Stimulated activated CD8-positive, alpha-beta memory T cell treated with anti-CD3 and anti-CD28 coated beads, Interleukin-2, amount 100 ng/mL, for 48 hours (primary cell): ENCODE results near the gene DNAJC4.

ENCODE experiments used
- DNase-seq, 2 donors: peaks; one replicate each; pipeline ENCODE4 v3.0.0-alpha.2; 2020; ENCODE audit warnings: low read depth in 2 of 2

Gene DNAJC4

DNA sequence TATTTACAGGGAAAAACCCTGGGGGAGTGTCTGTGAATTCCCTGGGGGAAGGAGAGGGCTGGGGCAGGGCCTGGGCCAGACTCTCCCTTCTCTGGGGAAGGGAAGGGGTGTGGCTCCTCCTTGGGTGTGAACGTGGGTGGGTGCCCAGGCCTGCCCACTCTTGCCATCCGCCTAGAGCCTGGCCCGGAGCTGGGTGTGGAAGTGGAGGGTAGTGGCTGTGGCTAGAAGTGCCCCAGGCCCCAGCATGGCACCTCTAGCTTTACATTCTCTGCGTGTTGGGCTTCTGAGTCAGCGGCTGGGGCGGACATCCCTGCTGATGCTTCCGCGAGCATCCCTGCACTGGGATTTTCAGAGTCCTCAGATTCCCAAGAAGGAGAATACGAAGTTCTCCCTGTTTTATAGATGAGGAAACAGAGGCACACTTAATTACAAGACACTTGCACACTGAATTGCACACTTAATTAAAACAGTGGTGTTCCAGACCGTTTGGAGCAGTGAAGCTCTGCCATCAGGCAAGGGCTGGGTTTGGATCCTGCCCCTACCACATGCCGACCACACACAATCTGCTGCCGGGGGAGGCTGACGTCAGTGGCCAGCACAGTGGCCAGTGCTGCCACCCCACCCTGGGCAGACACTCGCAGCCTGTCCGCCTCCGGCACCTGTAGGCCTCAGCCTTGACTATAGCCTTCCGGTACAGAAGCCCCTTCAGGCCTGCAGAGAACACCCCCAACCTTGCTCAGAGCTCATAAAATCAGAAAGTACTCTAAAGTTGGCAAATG, 46.5 kb downstream of the DNAJC4 start:
- DNase-seq, result no peak

DNA sequence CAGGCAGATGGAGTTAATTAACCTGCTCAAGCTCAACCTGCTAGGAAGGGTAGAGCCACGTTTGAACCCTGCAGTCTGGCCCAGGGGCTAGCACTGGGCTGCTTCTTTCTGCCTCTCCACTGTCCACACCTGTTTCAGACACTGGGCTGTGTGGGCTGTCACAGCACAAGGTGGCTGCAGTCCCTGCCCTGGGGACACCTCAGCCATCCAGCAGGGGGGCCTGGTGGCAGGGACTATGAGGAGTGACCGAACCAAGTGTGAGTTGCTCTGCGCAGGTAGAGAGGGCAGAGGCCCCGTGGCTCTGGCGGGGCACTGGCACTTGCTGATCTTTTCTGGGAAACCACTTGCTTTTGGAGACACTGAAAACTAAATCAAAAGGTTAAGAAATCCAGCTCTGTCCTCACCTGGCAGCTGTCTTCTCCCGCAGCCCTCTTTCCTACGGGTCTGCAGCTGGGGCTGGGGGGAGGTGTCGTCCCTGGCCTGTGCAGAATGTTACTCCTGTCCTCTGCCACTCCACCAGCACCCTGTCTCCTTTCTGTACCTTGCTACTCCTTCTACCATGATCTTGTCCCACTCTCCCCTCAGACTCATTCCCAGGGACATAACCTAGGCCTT, 48.3 kb downstream of the DNAJC4 start:
- DNase-seq, result no peak

DNA sequence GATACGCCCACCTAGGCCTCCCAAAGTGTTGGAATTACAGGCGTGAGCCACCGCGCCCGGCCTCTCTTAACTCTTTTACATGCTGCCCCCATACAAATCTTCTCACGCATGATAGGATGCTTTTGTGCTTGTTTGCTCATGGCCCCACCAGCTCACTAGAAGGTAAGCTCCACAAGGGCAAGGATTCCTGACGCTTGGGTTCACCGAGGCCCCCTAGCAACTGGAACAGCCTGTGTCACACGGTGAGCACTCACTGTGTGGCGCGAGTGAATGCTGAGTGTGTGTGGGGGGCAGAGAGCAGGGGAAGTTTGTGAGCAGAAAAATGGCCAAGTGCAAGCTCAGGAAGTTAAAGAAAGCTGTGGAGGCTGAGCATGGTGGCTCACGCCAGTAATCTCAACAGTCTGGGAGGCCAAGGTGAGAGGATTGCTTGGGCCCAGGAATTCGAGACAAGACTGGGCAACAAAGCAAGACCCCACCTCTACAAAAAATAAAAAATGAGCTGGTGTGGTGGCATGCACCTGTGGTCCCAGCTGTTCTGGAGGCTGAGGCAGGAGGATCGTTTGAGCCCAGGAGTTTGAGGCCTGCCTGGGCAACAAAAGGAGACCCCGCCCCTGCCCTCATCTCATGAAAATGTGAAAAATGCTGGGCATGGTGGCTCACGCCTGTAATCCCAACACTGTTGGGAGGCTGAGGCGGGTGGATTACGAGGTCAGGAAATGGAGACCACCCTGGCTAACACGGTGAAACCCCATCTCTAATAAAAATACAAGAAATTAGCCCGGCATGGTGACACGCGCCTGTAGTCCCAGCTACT, 51.8 kb downstream of the DNAJC4 start:
- DNase-seq, result no peak

DNA sequence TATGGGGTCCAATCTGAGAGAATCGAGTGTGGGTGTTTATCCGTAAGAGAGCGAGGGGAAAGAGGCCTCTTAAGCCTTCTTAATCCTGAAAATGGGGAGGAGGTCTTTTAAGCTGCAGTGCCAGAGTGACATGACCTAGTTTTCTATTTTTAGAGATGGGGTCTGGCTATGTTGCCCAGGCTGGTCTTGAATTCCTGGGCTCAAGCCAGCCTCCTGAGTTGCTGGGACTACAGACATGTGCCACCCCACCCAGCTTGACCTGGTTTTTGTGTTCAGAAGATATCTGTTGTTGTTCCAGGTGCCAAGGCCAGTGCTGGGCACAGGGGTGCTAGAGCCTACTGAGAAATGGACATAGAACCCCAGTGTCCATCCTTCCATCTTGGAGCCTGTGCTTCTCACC, 52.7 kb downstream of the DNAJC4 start:
- no peak for DNase-seq
